ENCODE results near the gene CAMK1.

The CAMK1 gene

DNA sequence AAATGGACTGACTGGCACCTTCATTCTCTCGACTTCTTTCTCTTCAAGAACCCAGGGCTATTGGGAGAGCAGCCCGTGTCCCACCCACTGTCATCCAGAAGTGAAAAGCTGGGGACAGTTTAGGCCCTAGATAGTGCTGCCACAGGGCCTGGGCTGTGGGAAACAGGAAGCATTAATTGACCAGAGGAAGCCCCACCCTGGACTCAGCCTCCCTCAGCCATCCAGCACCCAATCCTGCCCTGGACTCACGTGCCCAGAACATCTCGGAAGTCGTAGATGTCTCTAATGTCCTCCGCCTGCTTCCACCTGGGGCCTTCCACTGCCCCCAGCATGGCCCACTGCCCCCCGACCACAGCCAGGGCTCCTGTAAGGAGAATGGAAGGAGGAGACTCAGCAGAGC, 2.3 kb downstream of the CAMK1 start:
- no peaks in the 10 kb centered on the region for H3F3A ChIP-seq (ENCODE audit: control insufficient read depth, insufficient read depth)
- H3K4me3 ChIP-seq (ENCODE audit: low read length): no peak overlapping the region
- H3K4me2 ChIP-seq (ENCODE audit: low read length): no peak overlapping the region
- H3K27me3 ChIP-seq (ENCODE audit: control insufficient read depth, low read length): peaks cover 11% of the 10 kb centered on the region
- no peaks in the 10 kb centered on the region for H3K9me2 ChIP-seq (replicated peaks; ENCODE audit: control insufficient read depth, low read length)
- no peaks in the 10 kb centered on the region for H3K36me3 ChIP-seq (ENCODE audit: control insufficient read depth, low read length)
- no peaks in the 10 kb centered on the region for H3K9me3 ChIP-seq (ENCODE audit: control insufficient read depth, insufficient read depth, low read length)
- peaks cover 27% of the 10 kb centered on the region for H3K4me1 ChIP-seq (ENCODE audit: control insufficient read depth, low read length)
- no peak for TF ChIP-seq EZH2phosphoT487 (IDR thresholded peaks at IDR 0.05; ENCODE audit: borderline replicate concordance, low read length)
- TF ChIP-seq, protein P1, sequence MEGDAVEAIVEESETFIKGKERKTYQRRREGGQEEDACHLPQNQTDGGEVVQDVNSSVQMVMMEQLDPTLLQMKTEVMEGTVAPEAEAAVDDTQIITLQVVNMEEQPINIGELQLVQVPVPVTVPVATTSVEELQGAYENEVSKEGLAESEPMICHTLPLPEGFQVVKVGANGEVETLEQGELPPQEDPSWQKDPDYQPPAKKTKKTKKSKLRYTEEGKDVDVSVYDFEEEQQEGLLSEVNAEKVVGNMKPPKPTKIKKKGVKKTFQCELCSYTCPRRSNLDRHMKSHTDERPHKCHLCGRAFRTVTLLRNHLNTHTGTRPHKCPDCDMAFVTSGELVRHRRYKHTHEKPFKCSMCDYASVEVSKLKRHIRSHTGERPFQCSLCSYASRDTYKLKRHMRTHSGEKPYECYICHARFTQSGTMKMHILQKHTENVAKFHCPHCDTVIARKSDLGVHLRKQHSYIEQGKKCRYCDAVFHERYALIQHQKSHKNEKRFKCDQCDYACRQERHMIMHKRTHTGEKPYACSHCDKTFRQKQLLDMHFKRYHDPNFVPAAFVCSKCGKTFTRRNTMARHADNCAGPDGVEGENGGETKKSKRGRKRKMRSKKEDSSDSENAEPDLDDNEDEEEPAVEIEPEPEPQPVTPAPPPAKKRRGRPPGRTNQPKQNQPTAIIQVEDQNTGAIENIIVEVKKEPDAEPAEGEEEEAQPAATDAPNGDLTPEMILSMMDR (IDR thresholded peaks at IDR 0.05; ENCODE audit: low read depth, low read length, poor library complexity, severe bottlenecking): no peak
- no peak overlapping the region for H3K27ac ChIP-seq (ENCODE audit: low read depth, low read length)
- no peaks in the 10 kb centered on the region for H4K20me1 ChIP-seq (ENCODE audit: control insufficient read depth, insufficient read depth, low read depth, low read length)
- no peaks in the 10 kb centered on the region for H3K79me2 ChIP-seq (ENCODE audit: control insufficient read depth, low read length)

DNA sequence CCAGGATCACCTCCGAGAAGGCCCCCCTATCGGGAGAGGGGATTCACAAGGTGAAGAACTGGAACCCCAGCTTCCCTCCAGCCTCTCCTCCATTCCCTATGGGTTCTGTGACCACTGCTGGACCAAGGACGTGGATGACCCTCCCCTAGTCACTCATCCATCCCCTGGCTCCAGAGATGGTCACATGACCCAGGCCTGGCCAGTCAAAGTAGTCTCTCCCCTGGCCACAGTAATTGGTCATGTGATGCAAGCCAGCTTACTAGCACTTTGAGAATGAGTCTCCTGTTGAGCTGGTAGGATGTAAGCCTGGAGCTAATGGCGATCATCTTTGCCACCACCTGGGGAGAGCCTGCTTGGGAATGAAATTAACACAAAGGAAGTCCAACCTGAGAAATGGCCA, 3.9 kb downstream of the CAMK1 start:
- Histone ChIP-seq H3K79me2 (ENCODE audit: control insufficient read depth, low read length) (no peaks in the 10 kb centered on the region), H4K20me1 (ENCODE audit: control insufficient read depth, insufficient read depth, low read depth, low read length) (no peaks in the 10 kb centered on the region), H3K4me2 (ENCODE audit: low read length) (no peak overlapping the region), H3K4me1 (ENCODE audit: control insufficient read depth, low read length) (peaks cover 27% of the 10 kb centered on the region), H3F3A (ENCODE audit: control insufficient read depth, insufficient read depth) (no peaks in the 10 kb centered on the region; the same call in 1 of the 2 replicates), H3K36me3 (ENCODE audit: control insufficient read depth, low read length) (no peaks in the 10 kb centered on the region), H3K9me3 (ENCODE audit: control insufficient read depth, insufficient read depth, low read length) (no peaks in the 10 kb centered on the region), H3K9me2 (replicated peaks; ENCODE audit: control insufficient read depth, low read length) (no peaks in the 10 kb centered on the region), H3K27ac (ENCODE audit: low read depth, low read length) (no peak overlapping the region), H3K27me3 (ENCODE audit: control insufficient read depth, low read length) (peaks cover 11% of the 10 kb centered on the region), H3K4me3 (ENCODE audit: low read length) (no peak overlapping the region)
- TF ChIP-seq, protein P1 (IDR thresholded peaks at IDR 0.05; ENCODE audit: low read depth, low read length, poor library complexity, severe bottlenecking): no peak
- TF ChIP-seq EZH2phosphoT487 (IDR thresholded peaks at IDR 0.05; ENCODE audit: borderline replicate concordance, low read length): no peak

DNA sequence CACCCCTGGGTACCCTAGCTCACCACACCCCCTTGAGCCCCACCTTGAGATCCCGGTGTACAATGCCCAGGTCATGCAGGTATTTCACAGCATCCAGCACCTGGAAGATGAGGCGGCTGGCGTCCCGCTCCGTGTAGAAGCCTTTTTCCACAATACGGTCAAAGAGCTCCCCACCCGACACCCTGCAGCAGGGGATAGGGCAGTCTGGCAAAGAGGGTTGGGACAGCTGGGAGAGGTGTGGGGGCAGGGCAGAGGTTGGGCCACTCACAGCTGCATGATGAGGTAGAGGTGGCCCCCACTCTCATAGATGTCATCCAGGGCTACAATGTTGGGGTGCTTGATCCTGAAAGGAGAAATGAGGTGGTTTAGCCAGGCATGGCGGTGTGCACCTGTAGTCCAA, 6.9 kb downstream of the CAMK1 start:
- Histone ChIP-seq H3K36me3 (ENCODE audit: control insufficient read depth, low read length) (peaks cover 12% of the 10 kb centered on the region; the same call in 1 of the 2 replicates), H3K9me3 (ENCODE audit: control insufficient read depth, insufficient read depth, low read length) (no peaks in the 10 kb centered on the region), H3K4me2 (ENCODE audit: low read length) (no peak overlapping the region), H3K27ac (ENCODE audit: low read depth, low read length) (no peak overlapping the region), H3F3A (ENCODE audit: control insufficient read depth, insufficient read depth) (no peaks in the 10 kb centered on the region; the same call in 1 of the 2 replicates), H3K79me2 (ENCODE audit: control insufficient read depth, low read length) (no peaks in the 10 kb centered on the region), H3K4me1 (ENCODE audit: control insufficient read depth, low read length) (peaks cover 11% of the 10 kb centered on the region), H3K9me2 (replicated peaks; ENCODE audit: control insufficient read depth, low read length) (no peaks in the 10 kb centered on the region), H3K4me3 (ENCODE audit: low read length) (no peak overlapping the region), H3K27me3 (ENCODE audit: control insufficient read depth, low read length) (no peaks in the 10 kb centered on the region), H4K20me1 (ENCODE audit: control insufficient read depth, insufficient read depth, low read depth, low read length) (no peaks in the 10 kb centered on the region)
- TF ChIP-seq, protein P1 (IDR thresholded peaks at IDR 0.05; ENCODE audit: low read depth, low read length, poor library complexity, severe bottlenecking): no peak
- TF ChIP-seq EZH2phosphoT487 (IDR thresholded peaks at IDR 0.05; ENCODE audit: borderline replicate concordance, low read length): no peak
